GM12878 (cell line): ENCODE results near the gene RHOBTB1. TPM values are rescaled to one million over a fixed set of nuclear protein-coding genes. Genes with fewer than 3 reads are reported as not detected.

Experiments
- FOXK2 ChIP-seq: fragments of 450-650 bp; IDR thresholded peaks from 2 replicates; pipeline ENCODE4 v1.6.1; 2017; ENCODE audit warnings: mild to moderate bottlenecking, moderate library complexity
- NFXL1 ChIP-seq: fragments of 450-650 bp; IDR thresholded peaks from 2 replicates; pipeline ENCODE4 v1.6.1; 2017; ENCODE audit warnings: antibody characterized with exemption, mild to moderate bottlenecking, borderline replicate concordance
- POLR2A ChIP-seq: IDR thresholded peaks from 2 replicates; pipeline ENCODE4 v1.6.1; 2011; ENCODE audit warnings: low read depth, mild to moderate bottlenecking, low read length
- SIN3A ChIP-seq: IDR thresholded peaks from 2 replicates; pipeline ENCODE4 v1.6.1; 2012; ENCODE audit warnings: low read depth, low read length, improper control_type of control experiment
- TCF12 ChIP-seq: IDR thresholded peaks from 2 replicates; pipeline ENCODE4 v1.6.1; 2011; ENCODE audit warnings: low read depth, mild to moderate bottlenecking, low read length
- polyA plus RNA-seq, 11 experiments: library from polyadenylated mRNA; depleted of rRNA in 4 of 11; unstranded in 6 of 11; stranded (reverse) in 5 of 11; fragments of >200 nt; fragmentation: Nextera tagmentation in 4 of 11; fragmentation: Illumina TruSeq in 1 of 11; extraction: Ambion mirVana in 4 of 11; extraction: Trizol in 1 of 11; gene quantifications; 1 replicate in 1 of 11; 2 replicates in 10 of 11; pipeline versions ENCODE4 v1.2.1 to v1.2.3, GENCODE V29; 2011 to 2016; ENCODE audit warnings: inconsistent platforms in 2 of 11, missing spikeins in 2 of 11, low read depth in 1 of 11
- total RNA-seq, 4 experiments: library from RNA; depleted of rRNA in 3 of 4; stranded (reverse); fragments of >200 nt in 3 of 4; fragmentation: Illumina TruSeq in 1 of 4; extraction: Trizol in 1 of 4; gene quantifications; 2 replicates each; pipeline versions ENCODE4 v1.2.1 to v1.2.3, GENCODE V29; 2013 to 2021
- TF ChIP-seq, protein P1 (sequence below): IDR thresholded peaks from 2 replicates; pipeline ENCODE4 v1.6.1; 2012; ENCODE audit warnings: improper control_type of control experiment, low read depth, low read length; ENCODE audit not compliant: insufficient replicate concordance
- TF ChIP-seq, protein P2 (sequence below): IDR thresholded peaks from 2 replicates; pipeline ENCODE4 v1.6.1; 2011; ENCODE audit warnings: borderline replicate concordance, low read depth, mild to moderate bottlenecking, moderate library complexity, mixed read lengths, low read length; ENCODE audit not compliant: insufficient read depth; ENCODE audit errors: extremely low read length

The RHOBTB1 gene
- total and polyA plus RNA-seq, 10 of the 15 experiments (the other 5 are each of a cell fraction or from before 2014, with no cell fraction given) = not detected

DNA sequence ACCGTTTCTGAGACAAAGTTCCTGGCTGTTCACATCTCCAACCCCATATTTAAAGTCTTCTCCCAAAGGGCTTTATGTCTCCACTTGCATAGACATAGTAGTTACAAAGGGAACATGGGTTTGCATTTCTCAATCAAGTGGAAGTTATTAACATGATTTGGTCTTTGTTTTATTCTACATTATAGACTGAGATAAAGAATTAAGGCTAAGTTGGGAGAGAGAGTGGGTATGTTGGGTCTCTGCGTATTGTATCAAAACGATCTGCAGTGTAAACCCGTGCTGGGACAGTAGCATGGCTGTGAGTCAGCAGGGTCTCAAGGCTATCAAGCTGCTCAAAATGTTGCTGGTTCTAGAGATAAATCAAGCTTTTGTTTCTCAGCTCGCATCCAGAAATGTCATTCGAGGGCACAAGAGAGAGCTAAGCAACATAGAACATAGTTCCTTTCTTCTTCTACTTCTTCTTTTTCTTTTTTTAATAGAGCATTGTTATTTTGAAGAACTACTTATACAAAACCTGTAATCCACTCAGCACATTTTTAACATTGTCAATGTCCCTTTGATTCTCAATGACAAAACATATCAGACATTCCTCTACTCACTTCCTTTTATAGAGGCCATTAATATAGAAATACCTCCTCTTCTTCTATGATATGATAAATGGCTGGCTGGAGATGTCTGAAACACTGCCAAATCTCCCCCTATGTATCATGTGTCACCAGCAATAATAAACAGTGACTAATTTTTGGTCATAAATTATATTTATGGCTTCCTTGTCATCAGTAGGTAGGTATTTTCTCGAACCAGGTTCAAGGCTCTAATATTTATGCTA lies 34.5 kb upstream of the RHOBTB1 start (continued):
- TF ChIP-seq, protein P1, sequence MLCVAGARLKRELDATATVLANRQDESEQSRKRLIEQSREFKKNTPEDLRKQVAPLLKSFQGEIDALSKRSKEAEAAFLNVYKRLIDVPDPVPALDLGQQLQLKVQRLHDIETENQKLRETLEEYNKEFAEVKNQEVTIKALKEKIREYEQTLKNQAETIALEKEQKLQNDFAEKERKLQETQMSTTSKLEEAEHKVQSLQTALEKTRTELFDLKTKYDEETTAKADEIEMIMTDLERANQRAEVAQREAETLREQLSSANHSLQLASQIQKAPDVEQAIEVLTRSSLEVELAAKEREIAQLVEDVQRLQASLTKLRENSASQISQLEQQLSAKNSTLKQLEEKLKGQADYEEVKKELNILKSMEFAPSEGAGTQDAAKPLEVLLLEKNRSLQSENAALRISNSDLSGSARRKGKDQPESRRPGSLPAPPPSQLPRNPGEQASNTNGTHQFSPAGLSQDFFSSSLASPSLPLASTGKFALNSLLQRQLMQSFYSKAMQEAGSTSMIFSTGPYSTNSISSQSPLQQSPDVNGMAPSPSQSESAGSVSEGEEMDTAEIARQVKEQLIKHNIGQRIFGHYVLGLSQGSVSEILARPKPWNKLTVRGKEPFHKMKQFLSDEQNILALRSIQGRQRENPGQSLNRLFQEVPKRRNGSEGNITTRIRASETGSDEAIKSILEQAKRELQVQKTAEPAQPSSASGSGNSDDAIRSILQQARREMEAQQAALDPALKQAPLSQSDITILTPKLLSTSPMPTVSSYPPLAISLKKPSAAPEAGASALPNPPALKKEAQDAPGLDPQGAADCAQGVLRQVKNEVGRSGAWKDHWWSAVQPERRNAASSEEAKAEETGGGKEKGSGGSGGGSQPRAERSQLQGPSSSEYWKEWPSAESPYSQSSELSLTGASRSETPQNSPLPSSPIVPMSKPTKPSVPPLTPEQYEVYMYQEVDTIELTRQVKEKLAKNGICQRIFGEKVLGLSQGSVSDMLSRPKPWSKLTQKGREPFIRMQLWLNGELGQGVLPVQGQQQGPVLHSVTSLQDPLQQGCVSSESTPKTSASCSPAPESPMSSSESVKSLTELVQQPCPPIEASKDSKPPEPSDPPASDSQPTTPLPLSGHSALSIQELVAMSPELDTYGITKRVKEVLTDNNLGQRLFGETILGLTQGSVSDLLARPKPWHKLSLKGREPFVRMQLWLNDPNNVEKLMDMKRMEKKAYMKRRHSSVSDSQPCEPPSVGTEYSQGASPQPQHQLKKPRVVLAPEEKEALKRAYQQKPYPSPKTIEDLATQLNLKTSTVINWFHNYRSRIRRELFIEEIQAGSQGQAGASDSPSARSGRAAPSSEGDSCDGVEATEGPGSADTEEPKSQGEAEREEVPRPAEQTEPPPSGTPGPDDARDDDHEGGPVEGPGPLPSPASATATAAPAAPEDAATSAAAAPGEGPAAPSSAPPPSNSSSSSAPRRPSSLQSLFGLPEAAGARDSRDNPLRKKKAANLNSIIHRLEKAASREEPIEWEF = no peak
- no peak for TF ChIP-seq POLR2A
- TF ChIP-seq, protein P2, sequence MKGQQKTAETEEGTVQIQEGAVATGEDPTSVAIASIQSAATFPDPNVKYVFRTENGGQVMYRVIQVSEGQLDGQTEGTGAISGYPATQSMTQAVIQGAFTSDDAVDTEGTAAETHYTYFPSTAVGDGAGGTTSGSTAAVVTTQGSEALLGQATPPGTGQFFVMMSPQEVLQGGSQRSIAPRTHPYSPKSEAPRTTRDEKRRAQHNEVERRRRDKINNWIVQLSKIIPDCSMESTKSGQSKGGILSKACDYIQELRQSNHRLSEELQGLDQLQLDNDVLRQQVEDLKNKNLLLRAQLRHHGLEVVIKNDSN = no peak
- TF ChIP-seq SIN3A = no peak
- no peak for TF ChIP-seq TCF12
- no peak for TF ChIP-seq FOXK2
- TF ChIP-seq NFXL1 = no peak
